GM23338 (cell line): ENCODE data around the gene CGNL1. TPM values are rescaled to one million over a fixed set of nuclear protein-coding genes. Genes with fewer than 3 reads are reported as not detected.

ENCODE experiments used
- ATAC-seq: fragments of 200-7000 bp; cut with Tn5 transposase; 3 replicates; pipeline ENCODE4 v1.9.1; 2020
- DNase-seq: peaks from one replicate; pipeline ENCODE4 v3.0.0-alpha.2; 2015; ENCODE audit warnings: low spot score
- H2AFZ ChIP-seq: fragments of 200-600 bp; sonication (generic); 2 replicates; pipeline ENCODE4 v1.8.0; 2016; ENCODE audit warnings: antibody characterized with exemption, mild to moderate bottlenecking, moderate library complexity
- H3F3A ChIP-seq: fragments of 200-600 bp; sonication (generic); replicated peaks from 2 replicates; pipeline ENCODE4 v1.8.0; 2017; ENCODE audit warnings: antibody characterized with exemption, mixed run types, low read depth
- H3K27ac ChIP-seq: fragments of 200-600 bp; sonication (generic); 2 replicates; pipeline ENCODE4 v1.6.1; 2016; ENCODE audit warnings: low read depth
- H3K27me3 ChIP-seq: fragments of 200-600 bp; sonication (generic); 2 replicates; pipeline ENCODE4 v1.8.0; 2016; ENCODE audit warnings: mild to moderate bottlenecking, mixed run types, moderate library complexity; ENCODE audit not compliant: insufficient read depth
- H3K36me3 ChIP-seq: fragments of 200-600 bp; sonication (generic); 2 replicates; pipeline ENCODE4 v1.8.0; 2016; ENCODE audit warnings: mild to moderate bottlenecking; ENCODE audit not compliant: insufficient read depth
- H3K4me1 ChIP-seq: fragments of 200-600 bp; sonication (generic); 2 replicates; pipeline ENCODE4 v1.8.0; 2016; ENCODE audit warnings: mild to moderate bottlenecking, moderate library complexity; ENCODE audit not compliant: insufficient read depth
- H3K4me2 ChIP-seq: fragments of 200-600 bp; sonication (generic); 2 replicates; pipeline ENCODE4 v1.7.1; 2017; ENCODE audit warnings: mixed run types
- H3K4me3 ChIP-seq: fragments of 200-600 bp; sonication (generic); 2 replicates; pipeline ENCODE4 v1.6.1; 2016; ENCODE audit warnings: mixed run types
- H3K79me2 ChIP-seq: fragments of 200-600 bp; sonication (generic); replicated peaks from 2 replicates; pipeline ENCODE4 v1.8.0; 2017; ENCODE audit warnings: mild to moderate bottlenecking; ENCODE audit not compliant: insufficient read depth
- H3K9me2 ChIP-seq: fragments of 200-600 bp; sonication (generic); 2 replicates; pipeline ENCODE4 v1.8.0; 2017; ENCODE audit not compliant: insufficient read depth
- H4K20me1 ChIP-seq: fragments of 200-600 bp; sonication (generic); replicated peaks from 2 replicates; pipeline ENCODE4 v1.8.0; 2017; ENCODE audit warnings: mild to moderate bottlenecking; ENCODE audit not compliant: insufficient read depth
- H3K27ac Mint-ChIP-seq: 2 replicates; pipeline ENCODE4 v1.8.0; 2020; ENCODE audit warnings: inconsistent platforms, mild to moderate bottlenecking, moderate library complexity, mixed read lengths
- H3K27me3 Mint-ChIP-seq: 3 replicates; pipeline ENCODE4 v1.8.0; 2022; ENCODE audit warnings: low read depth, mild to moderate bottlenecking, moderate library complexity, mixed read lengths, inconsistent platforms; ENCODE audit not compliant: insufficient read depth, poor library complexity
- H3K36me3 Mint-ChIP-seq: 3 replicates; pipeline ENCODE4 v1.8.0; 2021; ENCODE audit warnings: low read depth, mild to moderate bottlenecking, inconsistent platforms, moderate library complexity, mixed read lengths
- H3K4me1 Mint-ChIP-seq: 3 replicates; pipeline ENCODE4 v1.8.0; 2020; ENCODE audit warnings: mild to moderate bottlenecking, inconsistent platforms, mixed read lengths
- H3K4me3 Mint-ChIP-seq: 3 replicates; pipeline ENCODE4 v1.8.0; 2021; ENCODE audit warnings: moderate library complexity, mild to moderate bottlenecking, inconsistent platforms, mixed read lengths
- H3K9me3 Mint-ChIP-seq: 3 replicates; pipeline ENCODE4 v1.8.0; 2020; ENCODE audit warnings: moderate library complexity, mild to moderate bottlenecking, inconsistent platforms, mixed read lengths
- CTCF ChIP-seq, 2 experiments: fragments of 200-600 bp in 1 of 2; sonication (generic) in 1 of 2; conservative IDR thresholded peaks; 2 replicates each; pipeline versions ENCODE4 v1.5.1 to v1.6.1; 2016 to 2017; ENCODE audit warnings: antibody characterized with exemption in 2 of 2, low read depth in 2 of 2, mild to moderate bottlenecking in 2 of 2, moderate library complexity in 1 of 2
- ETS1 ChIP-seq: IDR thresholded peaks from 2 replicates; pipeline ENCODE4 v1.6.1; 2016; ENCODE audit warnings: antibody characterized with exemption
- EZH2 ChIP-seq: fragments of 200-600 bp; sonication (generic); IDR thresholded peaks from one replicate; pipeline ENCODE4 v1.8.0; 2017; ENCODE audit warnings: antibody characterized with exemption, mild to moderate bottlenecking, low read depth; ENCODE audit not compliant: unreplicated experiment
- ZNF462 ChIP-seq: fragments of 250-450 bp; sonication (Bioruptor Pico); IDR thresholded peaks from 2 replicates; pipeline ENCODE4 v1.5.0; 2020; ENCODE audit warnings: mild to moderate bottlenecking, moderate library complexity
- polyA plus RNA-seq: library from polyadenylated mRNA; unstranded; fragments of >200 nt; fragmentation: Nextera tagmentation; extraction: Ambion mirVana; gene quantifications from 2 replicates; pipeline ENCODE4 v1.2.1, GENCODE V29; 2016
- total RNA-seq: library from RNA; depleted of rRNA; stranded (reverse); fragments of >200 nt; shearing (Covaris generic); gene quantifications from 2 replicates; pipeline ENCODE4 v1.2.3, GENCODE V29; 2014

The CGNL1 gene
- total and polyA plus RNA-seq, 2 experiments from 2014 or later = 20.0 to 57.8 TPM

GRCh38 chr15:57541271-57541670 is 165.0 kb downstream of the CGNL1 start (continued):
- no peak for TF ChIP-seq ZNF462
- no peak for TF ChIP-seq ETS1

- Mint-ChIP-seq H3K27ac (no peak overlapping the region), H3K4me1 (peaks cover 3% of the 10 kb centered on the region; the same call in 1 of the 3 replicates), H3K36me3 (peaks cover 49% of the 10 kb centered on the region), H3K9me3 (no peaks in the 10 kb centered on the region), H3K27me3 (peaks cover 2% of the 10 kb centered on the region), H3K4me3 (no peak overlapping the region)
- H3K4me3 ChIP-seq = no peak overlapping the region
- ATAC-seq (peak; percentile 72), DNase-seq (peak; percentile 84)
- no peak for TF ChIP-seq EZH2
- TF ChIP-seq CTCF (conservative IDR thresholded peaks at IDR 0.05; ENCODE audit: low read depth in 2 of 2) = peak; percentile 78 to 86
- 0 out of 2 replicates have a peak overlapping the region, but pooled peaks have one; percentile 32 for H3K27ac ChIP-seq
- H3F3A ChIP-seq = no peaks in the 10 kb centered on the region
- H3K9me2 ChIP-seq = no peaks in the 10 kb centered on the region
- no peak overlapping the region for H3K4me2 ChIP-seq
- H3K79me2 ChIP-seq = no peaks in the 10 kb centered on the region
- no peaks in the 10 kb centered on the region for H3K4me1 ChIP-seq
- no peak overlapping the region for H2AFZ ChIP-seq
- H3K36me3 ChIP-seq = peaks cover 10% of the 10 kb centered on the region
- H3K27me3 ChIP-seq = no peaks in the 10 kb centered on the region
- no peaks in the 10 kb centered on the region for H4K20me1 ChIP-seq
These were observed 165.7 kb downstream of the CGNL1 start for GRCh38 chr15:57541805-57542504.
